ENCODE results near the gene RAB3GAP1.

RAB3GAP1 gene

DNA sequence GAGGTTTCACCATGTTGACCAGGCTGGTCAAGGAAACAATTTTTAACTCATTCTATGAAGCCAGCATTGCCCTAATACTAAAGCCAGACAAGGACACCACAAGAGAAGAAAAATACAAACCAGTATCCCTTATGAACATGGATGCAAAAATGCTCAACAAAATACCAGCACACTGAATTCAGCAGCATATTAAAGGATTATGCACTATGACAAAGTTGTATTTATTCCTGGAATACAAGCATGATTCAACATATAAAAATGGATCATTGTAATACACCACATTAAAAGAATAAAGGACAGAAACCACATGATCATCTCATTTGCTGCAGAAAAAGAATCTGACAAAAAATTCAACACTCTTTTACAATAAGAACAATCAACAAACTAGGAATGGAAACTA, 138.7 kb downstream of the RAB3GAP1 start:
- Histone ChIP-seq H3K9me3 (ENCODE audit: control insufficient read depth in 5 of 5, low read length in 5 of 5) (peaks cover 0 to 2% (median 0%) of the 10 kb centered on the region in 5 donors), H3K4me1 (ENCODE audit: control insufficient read depth in 5 of 5, insufficient read depth in 5 of 5, low read length in 5 of 5) (no peaks in the 10 kb centered on the region), H3K36me3 (ENCODE audit: control insufficient read depth in 5 of 5, insufficient read depth in 5 of 5, low read length in 5 of 5) (no peaks in the 10 kb centered on the region), H3K9ac (ENCODE audit: low read length in 5 of 5) (no peak overlapping the region), H3K4me3 (ENCODE audit: low read depth in 1 of 5, low read length in 5 of 5) (no peak overlapping the region), H3K27me3 (ENCODE audit: control insufficient read depth in 5 of 5, insufficient read depth in 4 of 5, low read length in 5 of 5) (no peaks in the 10 kb centered on the region), H3K27ac (ENCODE audit: low read depth, low read length) (no peak overlapping the region)

- Histone ChIP-seq H3K9me3 (ENCODE audit: control insufficient read depth in 5 of 5, low read length in 5 of 5) (no peaks in the 10 kb centered on the region), H3K36me3 (ENCODE audit: control insufficient read depth in 5 of 5, insufficient read depth in 5 of 5, low read length in 5 of 5) (peaks cover 0 to 4% (median 0%) of the 10 kb centered on the region in 5 donors), H3K9ac (ENCODE audit: low read length in 5 of 5) (no peak overlapping the region), H3K4me1 (ENCODE audit: control insufficient read depth in 5 of 5, insufficient read depth in 5 of 5, low read length in 5 of 5) (no peaks in the 10 kb centered on the region), H3K27me3 (ENCODE audit: control insufficient read depth in 5 of 5, insufficient read depth in 4 of 5, low read length in 5 of 5) (no peaks in the 10 kb centered on the region), H3K4me3 (ENCODE audit: low read depth in 1 of 5, low read length in 5 of 5) (no peak overlapping the region), H3K27ac (ENCODE audit: low read depth, low read length) (no peak overlapping the region)
Observed at GRCh38 chr2:135198481-135198880, 146.4 kb downstream of the RAB3GAP1 start.

DNA sequence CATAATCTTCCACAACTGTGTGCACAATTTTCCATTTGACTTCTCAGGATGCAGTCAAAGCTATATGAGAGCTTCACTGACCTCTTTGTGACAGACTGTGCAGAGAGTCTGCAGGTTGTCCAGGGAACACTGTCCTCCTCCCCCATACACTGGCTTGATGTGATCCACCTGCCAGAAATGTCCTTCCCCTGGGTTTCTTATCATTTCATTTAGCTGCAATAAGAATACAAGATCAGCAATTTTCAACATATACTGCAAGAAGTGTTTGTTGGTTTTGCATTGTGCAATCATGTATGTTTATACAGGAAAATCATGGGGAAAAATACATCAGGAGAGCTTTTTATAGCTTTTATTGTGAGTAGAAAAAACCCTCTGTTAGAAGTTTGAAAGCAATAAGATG, 150.7 kb downstream of the RAB3GAP1 start:
- Histone ChIP-seq H3K27me3 (ENCODE audit: control insufficient read depth in 5 of 5, insufficient read depth in 4 of 5, low read length in 5 of 5) (no peaks in the 10 kb centered on the region), H3K9ac (ENCODE audit: low read length in 5 of 5) (no peak overlapping the region), H3K9me3 (ENCODE audit: control insufficient read depth in 5 of 5, low read length in 5 of 5) (no peaks in the 10 kb centered on the region), H3K27ac (ENCODE audit: low read depth, low read length) (no peak overlapping the region), H3K4me1 (ENCODE audit: control insufficient read depth in 5 of 5, insufficient read depth in 5 of 5, low read length in 5 of 5) (no peaks in the 10 kb centered on the region), H3K36me3 (ENCODE audit: control insufficient read depth in 5 of 5, insufficient read depth in 5 of 5, low read length in 5 of 5) (peaks cover 0 to 8% (median 3%) of the 10 kb centered on the region in 5 donors), H3K4me3 (ENCODE audit: low read depth in 1 of 5, low read length in 5 of 5) (no peak overlapping the region)

DNA sequence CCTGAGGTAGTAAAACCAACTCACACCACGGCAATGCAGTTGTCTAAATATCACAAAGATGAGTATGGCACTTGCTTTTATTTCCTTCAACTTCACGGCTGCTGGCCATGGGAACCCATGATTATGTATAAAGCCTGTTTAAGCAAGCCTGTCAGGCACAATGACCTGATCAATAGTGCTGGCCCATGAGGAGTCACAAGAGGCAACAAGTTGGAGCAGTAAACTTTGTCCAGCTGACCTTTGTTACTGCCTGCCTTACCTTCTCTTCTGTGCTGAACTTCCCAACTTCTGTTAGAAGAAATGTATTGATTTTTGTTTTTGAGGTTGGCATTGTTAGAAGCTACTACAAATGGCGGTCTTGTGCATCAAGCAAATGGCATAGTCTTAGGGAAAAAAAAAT, 151.9 kb downstream of the RAB3GAP1 start:
- Histone ChIP-seq H3K4me3 (ENCODE audit: low read depth in 1 of 5, low read length in 5 of 5) (no peak overlapping the region), H3K27ac (ENCODE audit: low read depth, low read length) (no peak overlapping the region), H3K4me1 (ENCODE audit: control insufficient read depth in 5 of 5, insufficient read depth in 5 of 5, low read length in 5 of 5) (no peaks in the 10 kb centered on the region), H3K9ac (ENCODE audit: low read length in 5 of 5) (no peak overlapping the region), H3K27me3 (ENCODE audit: control insufficient read depth in 5 of 5, insufficient read depth in 4 of 5, low read length in 5 of 5) (no peaks in the 10 kb centered on the region), H3K9me3 (ENCODE audit: control insufficient read depth in 5 of 5, low read length in 5 of 5) (no peaks in the 10 kb centered on the region), H3K36me3 (ENCODE audit: control insufficient read depth in 5 of 5, insufficient read depth in 5 of 5, low read length in 5 of 5) (peaks cover 0 to 8% (median 3%) of the 10 kb centered on the region in 5 donors)

DNA sequence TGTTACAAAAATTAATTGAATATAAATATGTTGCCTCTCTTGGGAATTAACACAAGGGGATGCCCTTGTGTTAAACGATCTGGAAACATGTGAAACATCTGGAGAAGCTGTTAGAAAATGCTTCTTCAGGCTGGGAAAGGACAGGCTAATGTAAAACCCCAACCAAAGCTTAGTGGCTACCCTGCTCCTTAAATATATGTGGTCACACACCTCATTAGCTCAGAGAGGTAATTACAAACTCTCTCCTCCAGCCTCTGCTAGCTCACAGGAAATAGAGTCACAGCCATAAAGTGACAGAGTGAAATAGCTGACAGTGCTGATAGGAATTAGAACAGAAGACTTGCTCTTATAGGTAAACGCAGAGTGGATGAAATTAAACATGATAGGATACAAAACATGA, 155.9 kb downstream of the RAB3GAP1 start:
- H3K9me3 ChIP-seq (ENCODE audit: control insufficient read depth in 5 of 5, low read length in 5 of 5), result no peaks in the 10 kb centered on the region
- H3K27ac ChIP-seq (ENCODE audit: low read depth, low read length), result no peak overlapping the region
- no peak overlapping the region for H3K9ac ChIP-seq (ENCODE audit: low read length in 5 of 5)
- peaks cover 0 to 5% (median 3%) of the 10 kb centered on the region in 5 donors for H3K36me3 ChIP-seq (ENCODE audit: control insufficient read depth in 5 of 5, insufficient read depth in 5 of 5, low read length in 5 of 5)
- no peak overlapping the region for H3K4me3 ChIP-seq (ENCODE audit: low read depth in 1 of 5, low read length in 5 of 5)
- H3K4me1 ChIP-seq (ENCODE audit: control insufficient read depth in 5 of 5, insufficient read depth in 5 of 5, low read length in 5 of 5), result no peaks in the 10 kb centered on the region
- H3K27me3 ChIP-seq (ENCODE audit: control insufficient read depth in 5 of 5, insufficient read depth in 4 of 5, low read length in 5 of 5), result no peaks in the 10 kb centered on the region

DNA sequence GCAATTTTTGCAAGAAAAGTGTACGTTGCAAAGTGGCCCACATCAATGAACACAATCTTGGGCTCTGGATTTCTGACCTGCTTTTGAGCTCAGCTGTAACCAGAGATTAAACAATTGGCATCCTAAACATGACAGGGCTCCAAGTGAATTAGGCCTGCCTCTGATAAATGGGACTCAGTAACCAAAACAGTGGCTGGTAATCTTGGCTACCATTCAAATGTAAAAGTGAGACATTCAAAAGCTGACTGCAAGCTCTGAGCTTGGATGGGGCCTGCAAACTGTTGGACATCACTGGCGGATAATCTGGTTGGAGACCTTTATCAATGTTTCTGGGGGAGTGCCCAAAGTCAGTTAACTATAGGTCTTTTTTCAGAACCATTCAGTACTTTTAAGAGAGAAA, 160.7 kb downstream of the RAB3GAP1 start:
- Histone ChIP-seq H3K9ac (ENCODE audit: low read length in 5 of 5) (no peak overlapping the region), H3K4me3 (ENCODE audit: low read depth in 1 of 5, low read length in 5 of 5) (no peak overlapping the region)

GRCh38 chr2:135218426-135218825, 166.3 kb downstream of the RAB3GAP1 start:
- no peaks in the 10 kb centered on the region for H3K27me3 ChIP-seq (ENCODE audit: control insufficient read depth in 5 of 5, insufficient read depth in 4 of 5, low read length in 5 of 5)
- no peak overlapping the region for H3K4me3 ChIP-seq (ENCODE audit: low read depth in 1 of 5, low read length in 5 of 5)
- no peak overlapping the region for H3K9ac ChIP-seq (ENCODE audit: low read length in 5 of 5)
- H3K4me1 ChIP-seq (ENCODE audit: control insufficient read depth in 5 of 5, insufficient read depth in 5 of 5, low read length in 5 of 5), result no peaks in the 10 kb centered on the region
- H3K36me3 ChIP-seq (ENCODE audit: control insufficient read depth in 5 of 5, insufficient read depth in 5 of 5, low read length in 5 of 5), result peaks cover 0 to 4% (median 3%) of the 10 kb centered on the region in 5 donors
- H3K27ac ChIP-seq (ENCODE audit: low read depth, low read length), result no peak overlapping the region
- H3K9me3 ChIP-seq (ENCODE audit: control insufficient read depth in 5 of 5, low read length in 5 of 5), result no peaks in the 10 kb centered on the region

More for the DNA sequence above, 160.7 kb downstream of the RAB3GAP1 start:
- peaks cover 0 to 6% (median 3%) of the 10 kb centered on the region in 5 donors for H3K36me3 ChIP-seq (ENCODE audit: control insufficient read depth in 5 of 5, insufficient read depth in 5 of 5, low read length in 5 of 5)
- no peaks in the 10 kb centered on the region for H3K9me3 ChIP-seq (ENCODE audit: control insufficient read depth in 5 of 5, low read length in 5 of 5)
- no peaks in the 10 kb centered on the region for H3K4me1 ChIP-seq (ENCODE audit: control insufficient read depth in 5 of 5, insufficient read depth in 5 of 5, low read length in 5 of 5)
- H3K27me3 ChIP-seq (ENCODE audit: control insufficient read depth in 5 of 5, insufficient read depth in 4 of 5, low read length in 5 of 5), result no peaks in the 10 kb centered on the region
- H3K27ac ChIP-seq (ENCODE audit: low read depth, low read length), result no peak overlapping the region

- H3K4me3 ChIP-seq (ENCODE audit: low read depth in 1 of 5, low read length in 5 of 5), result no peak overlapping the region
- peaks cover 0 to 4% (median 3%) of the 10 kb centered on the region in 5 donors for H3K36me3 ChIP-seq (ENCODE audit: control insufficient read depth in 5 of 5, insufficient read depth in 5 of 5, low read length in 5 of 5)
- no peak overlapping the region for H3K27ac ChIP-seq (ENCODE audit: low read depth, low read length)
- H3K9me3 ChIP-seq (ENCODE audit: control insufficient read depth in 5 of 5, low read length in 5 of 5), result no peaks in the 10 kb centered on the region
- H3K9ac ChIP-seq (ENCODE audit: low read length in 5 of 5), result no peak overlapping the region
- no peaks in the 10 kb centered on the region for H3K4me1 ChIP-seq (ENCODE audit: control insufficient read depth in 5 of 5, insufficient read depth in 5 of 5, low read length in 5 of 5)
- H3K27me3 ChIP-seq (ENCODE audit: control insufficient read depth in 5 of 5, insufficient read depth in 4 of 5, low read length in 5 of 5), result no peaks in the 10 kb centered on the region
Observed at GRCh38 chr2:135219226-135219625, 167.1 kb downstream of the RAB3GAP1 start.
